OCI-M2 (cell line): ENCODE results near the gene ITPRIPL2.

Experiments
- DNase-seq: peaks from one replicate; lab custom pipeline; 2025; ENCODE audit not compliant: unreplicated experiment; lab: John Stamatoyannopoulos, UW

The ITPRIPL2 gene

DNA sequence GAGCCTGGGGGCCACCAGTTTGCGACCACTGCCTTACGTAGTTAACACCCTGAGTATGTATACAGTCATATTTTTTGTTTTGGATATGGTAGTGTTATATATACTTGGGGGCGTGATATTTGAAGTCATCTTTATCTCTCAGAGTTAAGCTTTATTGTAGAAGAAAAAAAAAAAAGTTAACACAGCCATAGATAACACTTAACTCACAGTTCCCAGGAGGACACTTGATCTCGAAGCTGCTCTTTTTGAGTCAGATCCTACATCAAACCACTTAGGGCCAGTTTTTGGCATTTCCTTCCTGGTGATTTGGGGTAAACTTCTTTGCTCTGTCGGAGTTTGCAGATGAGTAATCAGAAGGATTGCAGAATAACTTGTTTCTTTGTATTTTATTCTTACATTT, 5.8 kb downstream of the ITPRIPL2 start:
- no peak for DNase-seq

DNA sequence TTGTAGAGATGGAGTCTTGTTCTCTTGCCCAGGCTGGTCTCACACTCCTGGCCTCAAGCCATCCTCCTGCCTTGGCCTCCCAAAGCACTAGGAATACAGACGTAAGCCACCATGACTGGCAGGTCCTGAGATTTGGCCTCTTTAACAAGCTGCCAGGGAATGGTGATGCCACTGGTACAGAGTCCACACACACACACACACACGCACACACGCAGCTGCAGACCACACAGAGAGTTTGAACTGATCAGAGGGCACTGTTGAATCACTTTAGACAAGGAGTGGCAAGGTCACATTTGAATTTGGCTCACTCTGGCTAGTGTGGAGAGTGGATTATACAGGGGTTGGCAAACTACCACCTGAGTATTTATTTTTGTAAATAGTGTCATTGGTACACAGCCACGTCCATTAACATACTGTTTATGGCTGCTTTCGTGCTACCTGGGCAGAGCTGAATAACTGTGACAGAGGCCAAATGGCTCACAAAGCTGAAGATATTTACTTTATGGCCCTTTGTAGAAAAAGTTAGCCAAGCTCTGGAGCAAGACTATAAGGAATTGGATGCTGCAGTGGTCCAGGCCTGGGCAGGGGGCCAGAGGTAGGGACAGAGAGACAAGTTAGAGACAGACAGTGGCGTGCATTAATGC, 9.9 kb downstream of the ITPRIPL2 start:
- no peak for DNase-seq

DNA sequence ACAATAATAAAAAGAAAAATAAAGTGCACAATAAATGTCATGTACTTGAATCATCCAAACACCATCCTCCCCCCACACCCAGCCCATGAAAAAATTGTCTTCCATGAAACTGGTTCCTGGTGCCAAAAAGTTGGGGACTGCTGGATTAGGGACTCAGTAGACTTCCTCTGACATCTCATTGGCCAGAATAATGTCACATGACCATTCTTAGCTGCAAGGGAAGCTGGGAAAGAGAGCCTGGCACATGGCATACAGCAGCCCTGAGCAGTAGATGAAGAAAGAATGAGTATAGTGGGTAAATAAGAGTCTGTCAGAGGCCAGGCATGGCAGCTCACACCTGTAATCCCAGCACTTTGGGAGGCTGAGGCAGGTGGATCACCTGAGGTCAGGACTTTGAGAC, 12.5 kb downstream of the ITPRIPL2 start:
- no peak for DNase-seq

DNA sequence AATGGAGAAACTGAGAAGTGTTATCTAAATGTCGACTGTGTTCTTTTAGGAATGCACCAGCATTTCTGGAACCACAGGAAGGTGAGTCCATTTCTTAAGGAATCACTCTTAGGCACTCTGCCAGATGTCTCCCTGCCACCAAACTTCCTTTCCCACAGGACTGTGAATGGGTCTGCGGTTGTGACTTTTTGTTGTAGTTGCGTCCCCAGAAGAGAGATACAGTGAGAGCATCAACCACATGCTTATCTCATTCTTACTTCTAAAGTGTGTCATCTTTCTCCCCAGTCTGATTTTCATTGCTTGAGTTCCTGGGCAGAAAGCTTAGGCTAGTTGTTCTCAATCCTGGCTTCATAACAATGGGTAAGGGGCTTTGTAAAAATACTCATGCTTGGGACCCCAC, 13.4 kb downstream of the ITPRIPL2 start:
- no peak for DNase-seq

- DNase-seq = no peak
These were observed 13.9 kb downstream of the ITPRIPL2 start for GRCh38 chr16:19127674-19128131.

DNA sequence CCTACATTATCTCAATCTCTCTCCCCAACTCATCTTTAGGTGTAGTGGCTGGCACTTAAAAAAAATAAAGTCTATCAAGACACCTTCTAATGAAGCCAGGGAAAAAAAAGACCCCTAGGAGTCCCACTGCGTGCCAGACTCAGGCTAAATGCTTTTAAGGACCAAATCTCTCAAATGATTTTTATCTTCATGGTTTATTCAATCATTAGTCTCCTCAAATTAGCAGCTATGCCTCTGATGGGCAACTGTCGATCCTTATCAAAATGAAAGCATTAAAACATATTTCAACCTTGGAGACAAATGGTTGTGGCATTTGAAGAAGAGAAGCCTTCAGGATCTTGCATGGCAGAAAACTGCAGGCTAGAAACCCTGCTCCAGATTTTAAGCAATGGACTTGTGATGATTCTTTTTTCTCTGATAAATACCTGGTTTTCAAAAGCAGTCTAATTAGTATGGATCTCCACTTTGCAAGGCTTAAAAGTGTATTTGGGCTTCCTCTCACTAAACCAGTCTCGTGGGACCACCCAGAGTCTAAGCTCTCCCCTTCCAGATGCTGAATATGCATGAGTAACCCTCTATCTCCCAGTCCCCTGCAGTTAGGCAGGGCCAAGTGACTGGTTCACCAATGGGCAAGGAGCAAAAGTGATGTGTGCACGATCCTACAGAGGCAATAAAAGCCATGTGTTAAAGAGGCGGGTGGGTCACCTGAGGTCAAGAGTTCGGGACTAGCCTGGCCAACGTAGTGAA, 14.9 kb downstream of the ITPRIPL2 start:
- DNase-seq = no peak

- DNase-seq = no peak
These were observed 16.6 kb downstream of the ITPRIPL2 start for GRCh38 chr16:19130385-19130784.

DNA sequence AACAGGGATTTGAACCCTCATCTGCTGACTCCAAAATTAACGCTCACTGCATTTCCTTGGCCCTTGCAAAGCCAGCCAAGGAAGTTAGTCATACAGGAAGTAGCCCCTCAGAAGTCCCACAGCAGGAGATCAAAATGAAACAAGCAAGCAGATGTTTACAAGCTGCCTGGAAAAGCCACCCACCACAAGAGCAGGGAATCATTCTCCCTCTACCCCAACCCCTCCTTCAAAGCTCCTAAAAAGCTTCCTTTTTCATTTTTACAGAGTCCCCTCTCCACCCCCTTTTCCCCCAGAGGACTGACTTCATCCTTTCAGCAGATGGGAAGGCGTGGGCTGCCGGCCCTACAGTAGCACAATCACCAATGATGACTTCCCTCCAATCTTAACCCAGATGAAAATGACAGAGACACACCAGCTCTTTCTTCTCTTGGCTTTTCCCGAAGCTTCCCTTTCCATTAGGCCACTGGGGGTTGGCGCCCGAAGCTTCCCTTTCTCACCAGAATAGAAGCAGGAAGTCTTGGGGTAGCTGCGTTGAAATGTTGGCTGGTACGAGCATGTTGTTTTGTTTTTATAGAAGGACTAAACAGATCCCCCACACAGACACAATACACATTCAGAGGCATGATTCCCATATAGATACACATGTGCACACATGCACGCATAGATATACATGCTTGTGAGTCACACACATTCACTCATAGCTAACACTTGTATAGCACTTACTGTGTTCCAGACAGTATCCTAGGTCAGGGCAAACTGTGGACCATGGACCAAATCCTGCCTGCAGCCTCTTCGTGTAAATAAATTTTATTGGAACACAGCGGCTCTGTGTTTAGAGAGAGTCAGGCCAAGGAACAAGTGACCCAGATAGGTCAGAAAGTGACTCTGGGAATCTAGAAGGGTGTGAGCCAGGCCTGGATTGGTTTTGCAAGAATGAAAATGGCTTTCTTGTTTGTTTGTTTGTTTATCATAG, 17.4 kb downstream of the ITPRIPL2 start:
- no peak for DNase-seq

- no peak for DNase-seq
These were observed 18.1 kb downstream of the ITPRIPL2 start for GRCh38 chr16:19131825-19132218.

- no peak for DNase-seq
These were observed 18.5 kb downstream of the ITPRIPL2 start for GRCh38 chr16:19132255-19132654.

GRCh38 chr16:19132898-19133297, 19.1 kb downstream of the ITPRIPL2 start:
- no peak for DNase-seq

GRCh38 chr16:19133600-19133999, 19.8 kb downstream of the ITPRIPL2 start:
- no peak for DNase-seq

DNA sequence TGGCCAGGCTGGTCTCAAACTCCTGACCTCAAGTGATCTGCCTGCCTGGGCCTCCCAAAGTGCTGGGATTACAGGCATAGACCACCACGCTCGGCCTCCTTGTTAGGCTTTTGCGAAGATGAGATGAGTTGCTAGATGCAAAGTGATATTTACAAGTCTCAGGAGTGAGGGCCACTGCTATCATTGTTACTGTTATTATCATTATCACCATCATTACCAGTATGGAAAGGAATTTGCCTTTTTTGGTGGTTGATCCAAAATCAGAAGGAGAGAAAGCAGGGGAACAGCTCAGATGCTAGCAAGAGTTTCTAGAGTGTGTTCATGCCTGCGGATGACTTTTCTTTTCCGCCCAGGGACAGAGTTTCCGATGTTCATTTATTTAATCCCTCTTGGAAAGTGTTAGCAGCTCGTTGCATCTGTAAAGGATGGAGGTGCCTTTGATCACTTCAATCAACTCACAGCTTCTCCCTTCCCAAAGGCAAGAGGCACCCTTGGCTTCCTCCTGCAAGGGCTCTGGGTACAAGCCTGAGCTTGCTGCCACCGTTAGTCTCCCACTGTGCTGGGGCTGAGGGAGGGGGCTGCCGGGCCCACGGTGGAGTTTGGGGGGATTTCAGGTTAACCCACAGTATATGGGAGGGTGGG, 21.6 kb downstream of the ITPRIPL2 start:
- no peak for DNase-seq

- no peak for DNase-seq
These were observed 22.2 kb downstream of the ITPRIPL2 start for GRCh38 chr16:19135896-19136438.

DNA sequence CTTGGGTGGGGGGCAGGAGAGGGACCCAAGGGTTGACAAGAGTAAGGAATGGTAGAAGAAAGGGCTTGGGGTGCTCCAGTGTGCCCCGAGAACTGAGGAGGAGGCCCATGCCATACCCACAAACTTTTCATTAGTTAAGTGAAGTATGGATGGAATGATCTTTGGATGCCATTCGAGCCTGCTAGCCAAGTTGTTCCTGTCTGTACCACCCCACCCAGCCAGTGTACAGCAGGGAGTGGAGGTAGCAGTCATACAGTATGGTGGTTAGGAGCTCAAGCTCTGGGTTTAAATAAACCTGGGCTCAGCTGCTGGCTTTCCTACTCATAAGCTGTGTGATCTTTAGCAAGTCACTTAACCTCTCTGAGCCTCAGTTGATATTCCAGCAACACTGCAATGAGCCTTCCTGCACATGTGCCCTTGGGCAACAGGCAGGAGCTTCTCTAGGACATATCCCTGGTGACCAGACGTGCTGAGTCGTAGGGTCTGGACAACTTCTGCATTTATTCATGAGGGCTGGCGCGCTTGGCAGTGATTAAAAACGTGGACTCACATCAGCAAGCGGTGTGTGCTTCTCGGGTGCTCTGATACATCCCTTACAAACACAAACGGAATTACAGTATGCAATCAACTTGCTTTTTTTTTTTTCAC, 22.9 kb downstream of the ITPRIPL2 start:
- no peak for DNase-seq

GRCh38 chr16:19137201-19138128, 23.7 kb downstream of the ITPRIPL2 start:
- no peak for DNase-seq

DNA sequence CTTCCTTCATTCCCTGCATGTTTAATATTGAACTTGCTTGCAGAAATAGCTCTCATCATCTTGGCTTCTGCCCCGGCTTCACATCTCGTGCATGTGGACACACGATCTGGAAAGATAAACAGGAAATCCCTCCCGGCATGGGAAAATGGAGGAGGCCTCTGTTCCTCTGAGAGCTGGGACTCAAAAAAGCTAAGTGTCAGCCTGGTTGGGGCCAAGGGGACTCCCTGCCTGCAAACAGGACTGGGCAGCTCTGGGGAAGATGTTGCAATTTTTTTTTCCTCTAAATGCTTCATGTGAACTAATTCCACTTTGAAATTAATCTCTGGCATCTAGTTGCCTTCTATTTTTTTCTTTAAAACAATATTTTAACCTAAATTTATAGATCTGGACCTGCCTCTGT, 24.8 kb downstream of the ITPRIPL2 start:
- DNase-seq = no peak

GRCh38 chr16:19139436-19140091, 25.8 kb downstream of the ITPRIPL2 start:
- no peak for DNase-seq

- DNase-seq = no peak
These were observed 26.6 kb downstream of the ITPRIPL2 start for GRCh38 chr16:19140396-19140795.
